Measurements from ENCODE around the gene SORD. TPM values are rescaled to one million over a fixed set of nuclear protein-coding genes. Genes with fewer than 3 reads are reported as not detected.
"Not testable (repeated sequence)": the region's sequence is repeated elsewhere in the genome, so short reads cannot be mapped to it uniquely, and the experiment has no call there.

Gene SORD
- total RNA-seq, 1 experiment from 2014 or later = 53.6 TPM

DNA sequence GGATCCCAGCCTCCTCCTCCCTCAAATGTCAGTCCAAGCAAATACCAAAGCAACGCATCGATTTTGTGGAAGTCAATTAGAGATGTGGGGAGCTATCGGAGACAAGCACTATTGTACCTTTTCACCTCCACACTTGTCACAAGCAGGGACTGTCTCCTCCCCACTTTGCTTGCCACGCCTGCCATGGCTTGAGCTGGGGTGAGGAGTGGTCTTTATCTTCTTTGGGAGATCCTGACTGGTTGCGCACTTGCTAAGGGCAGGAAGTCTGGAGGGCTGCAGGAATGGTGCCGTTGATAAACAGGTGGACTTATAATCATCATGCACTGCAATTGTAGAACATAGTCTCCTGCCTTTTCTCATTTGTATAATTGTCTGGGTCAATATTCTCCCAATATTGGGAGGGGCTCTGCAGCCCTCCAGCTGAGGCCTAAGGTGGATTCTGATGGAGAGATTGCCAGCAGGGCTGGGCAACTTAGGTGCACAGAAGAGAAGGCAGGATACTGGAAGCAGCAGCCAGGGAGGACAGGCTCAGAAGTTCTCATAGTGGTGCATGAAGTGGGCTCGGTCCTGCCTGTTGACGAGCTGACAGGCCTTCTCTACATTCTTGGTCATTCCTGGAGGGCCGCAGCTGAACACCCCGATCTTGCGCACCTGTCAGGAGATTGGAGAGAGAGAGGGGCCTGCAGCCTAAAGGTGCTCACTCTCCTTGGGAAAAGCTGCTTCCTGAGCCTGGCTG is 70.8 kb downstream of the SORD start:
- DNase-seq (ENCODE audit: low read depth) = no peak

DNA sequence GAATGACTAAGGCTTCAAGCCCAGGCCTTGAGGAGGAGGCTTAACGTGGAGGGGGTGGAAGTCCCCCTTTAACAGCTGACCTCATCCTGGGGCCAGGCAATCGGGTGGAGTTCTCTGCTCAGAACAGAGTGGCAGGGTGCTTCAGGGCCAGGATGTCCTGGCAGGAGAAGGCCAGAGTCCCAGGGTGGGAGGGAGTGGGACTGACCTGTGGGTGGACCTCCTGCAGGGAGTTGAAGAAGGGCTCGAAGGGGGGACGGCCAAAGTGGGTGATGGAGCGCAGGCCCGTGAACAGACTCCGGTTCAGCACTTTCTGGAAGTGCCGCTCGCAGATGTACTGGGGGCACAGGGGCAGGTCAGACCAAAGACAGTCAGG is 71.3 kb downstream of the SORD start:
- DNase-seq (ENCODE audit: low read depth) = no peak

DNA sequence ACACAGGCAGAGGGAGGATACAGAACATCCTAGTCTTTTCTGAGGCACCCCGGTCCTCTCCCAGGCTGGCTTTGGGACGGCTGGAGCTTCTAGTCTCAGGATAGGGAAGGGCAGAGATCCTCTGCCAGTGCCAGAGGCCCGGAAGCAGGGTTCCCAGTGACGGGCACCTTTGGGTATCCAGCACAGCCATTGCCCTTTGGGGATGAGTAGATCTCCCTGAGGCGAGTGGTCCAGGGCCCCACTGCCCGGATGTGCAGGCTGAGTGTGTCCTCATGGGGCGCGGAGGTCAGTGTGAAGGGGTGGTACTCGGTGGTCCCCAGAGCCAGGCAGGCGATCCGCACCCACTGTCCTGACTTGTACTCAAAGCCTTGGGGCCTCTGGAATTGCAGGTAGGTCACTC is 72.7 kb downstream of the SORD start:
- DNase-seq (ENCODE audit: low read depth) = no peak

DNA sequence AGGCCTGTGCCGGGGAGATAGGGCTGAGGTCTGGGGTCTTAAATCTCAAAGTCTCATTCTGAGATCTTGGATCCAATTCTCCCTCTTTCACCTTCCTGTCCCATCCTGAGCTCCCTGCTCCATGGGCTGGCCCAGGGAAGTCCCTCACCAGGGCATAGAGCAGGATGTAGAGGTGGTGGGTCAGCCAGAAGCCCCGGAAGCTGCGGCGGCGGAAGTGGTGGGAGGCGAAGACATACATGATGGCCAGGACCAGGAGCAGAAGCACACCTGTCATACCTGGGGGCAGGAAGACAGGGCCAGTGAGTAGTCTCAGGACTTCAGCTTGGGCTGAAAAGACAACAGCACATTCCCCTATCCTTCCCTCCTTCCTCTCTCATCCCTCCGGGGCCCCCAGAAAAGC is 74.5 kb downstream of the SORD start:
- no peak for DNase-seq (ENCODE audit: low read depth)

DNA sequence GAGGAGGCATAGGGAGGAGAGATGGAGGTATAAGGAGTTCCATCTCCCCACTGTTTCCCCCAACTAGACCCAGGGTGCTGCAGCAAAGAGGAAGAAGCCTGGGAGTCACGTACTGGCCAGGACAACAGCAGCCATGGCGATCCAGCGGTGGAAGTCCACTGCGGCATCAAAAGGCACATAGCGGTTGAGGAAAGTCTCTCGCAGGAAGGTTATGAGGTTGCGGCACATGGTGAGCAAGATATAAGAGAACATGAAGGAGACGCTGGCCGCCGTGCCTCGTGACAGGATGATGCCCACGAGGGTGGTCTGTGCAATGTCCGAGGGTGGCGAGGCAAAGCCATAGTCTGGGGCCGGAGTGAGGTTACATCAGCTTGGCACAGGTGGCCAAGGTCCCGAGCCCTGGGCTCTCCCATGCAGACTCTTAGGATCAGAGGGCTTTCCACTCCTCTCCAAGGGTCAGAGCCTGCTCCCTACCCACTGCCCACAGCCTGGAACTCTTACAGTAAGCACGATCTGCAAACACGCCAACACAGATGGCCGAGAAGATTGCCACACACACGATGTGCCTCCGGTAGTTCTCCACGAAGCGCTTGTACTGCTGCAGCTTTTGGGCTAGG is 76.7 kb downstream of the SORD start:
- DNase-seq (ENCODE audit: low read depth) = no peak

DNA sequence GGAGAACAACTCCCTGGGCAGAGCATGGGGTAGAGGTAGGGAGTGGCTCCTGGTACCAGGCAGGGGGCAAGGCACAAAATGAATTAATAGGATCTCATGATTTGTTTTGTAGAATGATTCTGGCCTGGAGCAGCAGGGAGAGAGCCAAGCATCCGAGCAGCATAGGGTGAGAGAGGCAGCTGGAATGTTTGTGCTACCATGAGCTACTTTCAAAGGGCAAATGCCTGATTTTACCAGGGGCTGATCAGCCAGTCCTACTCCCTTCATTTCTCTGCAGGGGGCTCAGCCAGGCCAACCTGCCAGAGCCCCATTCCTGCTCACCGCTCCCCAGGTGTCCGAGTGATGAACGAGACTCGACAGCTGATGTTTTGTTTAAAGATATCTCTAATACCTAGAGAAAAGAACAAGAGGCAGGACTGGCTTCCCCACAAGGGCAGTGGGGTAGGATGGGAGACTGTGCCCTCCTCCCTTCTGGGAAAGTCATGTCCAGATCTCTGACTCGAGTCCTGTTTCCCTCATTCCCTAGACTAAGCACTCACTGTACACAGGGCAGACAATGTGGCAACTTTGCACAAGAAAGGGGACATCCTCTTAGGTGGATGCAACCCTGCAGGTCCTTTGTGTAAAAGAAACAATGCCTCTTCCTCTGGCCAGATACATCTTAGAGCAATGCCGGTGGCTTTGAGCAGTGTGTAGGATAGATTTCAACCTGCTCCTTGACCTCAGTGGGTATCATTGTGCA is 78.1 kb downstream of the SORD start:
- no peak for DNase-seq (ENCODE audit: low read depth)

DNA sequence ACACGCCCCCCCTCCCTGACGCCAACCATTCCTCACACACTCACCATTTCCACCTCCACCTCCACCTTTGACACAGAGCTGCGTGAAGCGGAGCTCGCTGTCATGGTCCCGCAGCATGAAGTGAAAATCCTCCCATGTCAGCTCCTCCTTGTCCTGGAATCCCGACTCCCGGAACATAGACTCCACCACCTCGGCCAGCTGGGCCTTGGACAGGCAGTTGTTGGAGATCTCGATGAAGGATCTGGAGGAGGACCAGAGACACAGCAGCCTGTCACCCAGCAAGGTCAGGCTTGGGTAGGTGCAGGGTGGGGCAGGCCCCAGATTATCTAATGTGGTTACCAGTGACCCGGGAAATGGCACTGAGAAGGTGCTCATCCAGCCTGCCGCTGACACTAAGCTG is 78.8 kb downstream of the SORD start:
- DNase-seq (ENCODE audit: low read depth) = no peak

DNA sequence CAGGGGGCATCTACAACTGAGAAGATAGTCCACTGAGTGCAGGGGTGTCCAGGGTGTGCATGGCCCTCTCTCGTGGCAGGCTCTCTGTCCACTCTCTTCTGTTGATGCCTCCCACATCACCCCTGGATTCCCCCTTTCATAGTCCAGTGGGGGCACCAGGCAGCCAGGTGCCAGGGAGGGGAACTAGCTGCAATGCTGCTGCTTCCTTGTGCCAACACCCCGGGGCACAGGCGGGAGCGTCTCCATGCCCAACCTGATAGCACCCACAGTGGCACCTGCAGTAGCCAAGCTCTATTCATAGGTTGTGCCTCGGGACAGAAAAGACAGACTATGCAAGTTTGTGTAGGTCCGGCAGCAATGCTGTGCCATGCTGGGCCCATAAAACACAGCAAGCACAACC is 79.2 kb downstream of the SORD start:
- no peak for DNase-seq (ENCODE audit: low read depth)

DNA sequence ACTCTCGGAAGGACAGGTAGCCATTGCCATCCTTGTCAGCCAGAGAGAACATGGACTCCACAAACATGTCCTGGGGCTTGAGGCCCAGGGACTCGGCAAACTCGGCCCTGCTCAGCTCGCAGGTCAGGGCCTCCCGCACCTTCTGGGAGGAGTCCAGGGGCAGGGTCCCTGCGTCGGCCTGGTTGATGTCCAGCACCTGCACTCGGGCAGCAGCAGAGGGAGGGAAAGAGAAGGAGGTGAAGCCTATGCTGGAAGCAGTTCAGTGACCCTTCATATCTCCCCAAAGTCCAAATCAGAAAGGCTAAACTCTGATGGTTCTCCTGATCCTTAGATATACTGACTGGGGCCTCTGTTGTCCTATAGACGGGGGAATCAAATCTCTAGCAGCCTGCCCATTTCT is 81.2 kb downstream of the SORD start:
- DNase-seq (ENCODE audit: low read depth) = not testable (repeated sequence)

DNA sequence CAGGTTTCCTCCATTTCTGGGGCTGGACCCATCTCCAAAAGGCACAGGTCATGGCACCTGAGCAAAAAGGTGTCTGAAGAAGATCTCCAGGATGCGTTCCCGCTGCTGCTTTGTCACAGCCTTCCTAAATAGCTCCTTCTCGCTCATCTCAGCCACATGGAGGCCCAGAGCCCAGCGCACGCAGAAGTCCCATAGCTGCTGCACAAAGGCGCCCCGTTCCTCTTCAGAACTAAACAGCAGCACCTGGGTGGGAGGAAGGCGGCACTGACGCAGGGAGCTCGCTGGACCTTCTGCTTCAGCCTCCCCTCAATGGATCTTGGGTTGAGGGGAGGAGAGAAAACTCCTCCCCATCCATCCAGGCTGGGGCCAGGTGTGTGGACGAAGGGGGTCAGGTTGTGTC is 82.6 kb downstream of the SORD start:
- DNase-seq (ENCODE audit: low read depth) = no peak

DNA sequence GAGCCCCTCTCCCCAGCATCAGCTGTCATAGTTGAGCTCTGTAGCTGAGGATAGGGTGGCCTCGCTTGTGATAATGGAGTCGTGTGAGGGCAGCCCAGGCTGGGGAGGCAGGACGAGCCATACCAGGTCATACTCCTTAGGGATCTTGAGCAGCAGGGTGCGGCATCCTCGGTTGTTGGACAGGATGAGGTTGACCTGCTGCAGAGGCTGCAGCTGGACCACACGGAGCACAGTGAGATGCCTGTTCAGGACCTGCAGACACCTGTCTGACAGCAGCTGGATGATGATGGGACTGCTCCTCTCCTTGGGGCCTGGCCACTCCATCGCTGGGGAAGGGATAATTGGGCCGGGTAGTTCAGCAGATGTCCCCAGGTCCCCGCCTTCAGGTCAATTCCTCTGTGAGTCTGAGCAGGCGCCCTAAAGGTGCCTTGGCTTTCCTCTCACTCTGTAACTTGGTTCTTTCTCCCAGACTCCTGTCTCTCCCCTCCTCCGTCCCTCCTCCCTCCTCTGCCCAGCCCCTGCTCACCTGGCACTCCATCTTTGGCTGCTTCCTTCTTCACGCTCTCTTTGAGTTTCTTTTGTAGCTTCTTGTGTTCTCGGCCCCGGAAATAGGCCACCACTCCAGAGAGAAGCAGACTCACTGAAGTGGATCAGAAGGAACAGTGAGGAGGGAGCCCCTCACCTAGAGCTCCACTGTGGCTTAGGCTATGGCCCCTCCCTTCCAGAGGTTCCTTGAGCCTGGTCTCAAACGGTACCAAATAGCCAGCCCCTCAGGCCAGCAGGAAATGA is 83.2 kb downstream of the SORD start:
- no peak for DNase-seq (ENCODE audit: low read depth)

DNA sequence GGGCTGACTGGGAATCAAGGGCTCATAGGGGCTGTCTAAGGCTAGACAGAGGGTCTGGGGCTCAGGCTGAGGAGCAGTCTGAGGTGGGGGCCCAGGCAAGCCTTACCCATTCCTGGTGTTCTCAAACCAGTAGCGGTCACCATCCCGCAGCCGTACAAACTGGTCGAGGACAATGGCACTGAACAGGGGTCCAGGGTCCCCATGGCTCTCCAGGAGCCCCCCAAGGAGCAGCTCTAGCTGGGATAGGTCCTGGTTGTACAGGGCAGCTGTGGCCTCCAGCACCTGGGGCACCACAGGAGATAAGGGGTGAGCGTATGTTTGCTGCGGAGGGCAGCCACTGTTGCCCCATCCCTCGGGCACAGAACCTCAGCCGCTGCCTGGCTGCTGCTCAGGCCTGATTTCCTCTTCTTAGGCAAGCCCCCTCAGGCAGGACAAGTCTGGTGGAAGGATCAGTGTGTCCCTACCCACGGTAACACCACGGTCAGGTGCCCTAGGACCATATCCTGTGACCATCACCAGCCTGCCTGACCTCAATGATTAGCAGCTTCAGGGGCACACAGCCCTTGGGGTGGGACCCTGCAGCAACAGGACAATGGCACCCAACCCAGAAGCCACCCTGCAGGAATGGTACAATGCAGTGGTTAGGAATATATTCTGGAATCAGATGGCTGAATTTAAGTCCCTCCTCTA is 85.1 kb downstream of the SORD start:
- no peak for DNase-seq (ENCODE audit: low read depth)

DNA sequence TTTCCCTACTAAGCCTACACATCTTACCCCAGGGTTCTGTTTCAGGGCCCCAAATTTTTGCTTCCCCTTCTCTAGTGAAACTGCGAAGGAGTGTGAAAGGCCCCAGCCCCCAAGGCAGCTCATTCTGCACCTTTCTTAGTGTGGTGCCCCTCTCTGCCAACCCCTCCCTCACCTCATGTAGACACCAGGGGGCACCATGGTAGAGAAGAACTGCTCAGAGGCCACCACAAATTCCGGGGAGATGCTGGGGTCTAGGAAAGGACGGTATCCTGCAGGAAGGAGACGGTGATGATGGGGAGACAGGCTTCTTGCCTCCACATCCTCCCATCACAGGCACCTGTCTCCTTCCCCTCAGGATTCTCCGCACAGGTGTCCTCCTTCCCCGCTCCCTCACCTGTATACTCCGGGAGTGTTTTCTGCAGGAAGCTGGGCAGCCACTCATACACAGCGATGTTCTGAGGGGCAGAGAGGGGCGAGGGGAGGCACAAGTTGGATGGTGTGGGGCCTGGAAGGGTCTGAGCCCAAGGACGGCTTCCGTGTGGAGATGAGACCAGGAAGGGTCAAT is 87.3 kb downstream of the SORD start:
- no peak for DNase-seq (ENCODE audit: low read depth)

DNA sequence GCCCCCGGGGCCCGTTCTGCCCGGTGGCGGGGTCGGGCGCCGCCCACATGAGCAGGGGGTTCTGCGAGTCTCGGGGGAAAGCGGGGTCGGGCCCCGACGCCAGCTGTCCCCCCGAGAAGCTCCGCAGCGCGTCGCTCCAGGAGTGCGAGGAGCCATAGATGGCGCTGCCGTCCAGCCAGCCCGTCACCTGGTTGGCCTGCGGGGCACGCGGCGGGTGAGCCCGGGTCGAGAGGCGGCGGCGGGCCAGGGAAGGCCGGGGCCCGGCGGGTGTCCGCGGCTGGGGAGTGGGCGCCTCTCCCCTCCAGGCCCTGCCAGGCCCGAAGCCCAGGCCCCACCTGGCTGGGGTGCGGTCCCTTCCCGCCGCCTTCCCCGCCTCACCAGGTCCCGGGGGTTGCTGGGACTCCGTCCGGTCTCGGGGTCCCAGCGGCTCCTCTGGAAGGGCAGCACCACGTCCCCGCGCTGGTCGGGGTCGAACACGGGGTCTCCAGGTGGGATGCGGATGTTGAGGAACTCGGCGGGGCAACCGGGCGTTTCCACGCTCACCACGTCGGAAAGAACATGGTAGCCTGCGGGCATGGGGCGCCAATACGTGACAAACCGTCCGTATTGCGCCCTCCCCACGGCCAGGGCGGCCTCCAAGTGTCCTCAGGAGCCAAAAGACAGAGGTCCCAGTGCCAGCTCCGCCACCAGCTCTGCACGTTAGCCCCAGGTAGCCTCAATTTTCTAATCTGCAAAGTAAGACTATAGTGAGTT is 88.6 kb downstream of the SORD start:
- DNase-seq (ENCODE audit: low read depth) = no peak

DNA sequence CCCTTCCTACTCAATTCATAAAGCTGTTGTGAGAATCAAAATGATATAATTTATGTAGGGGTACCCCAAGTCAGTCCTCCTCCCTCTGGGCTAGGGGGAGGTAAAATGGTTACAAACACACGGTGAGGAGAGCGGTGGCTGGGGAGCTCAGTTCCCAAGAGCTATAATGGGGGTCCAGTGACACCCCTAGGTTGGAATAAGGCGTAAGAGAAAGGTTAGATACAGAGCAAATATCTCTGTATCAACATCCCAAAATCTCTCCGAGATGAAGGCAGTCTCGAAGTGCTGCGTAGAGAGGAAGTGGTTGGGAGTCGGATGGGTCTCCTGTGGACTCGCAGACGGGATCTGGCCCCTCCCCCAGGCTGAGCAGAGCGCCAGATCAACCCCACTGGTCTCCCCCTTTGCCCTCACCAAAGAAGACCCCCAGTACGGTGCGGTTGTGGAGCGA is 89.2 kb downstream of the SORD start:
- no peak for DNase-seq (ENCODE audit: low read depth)

DNA sequence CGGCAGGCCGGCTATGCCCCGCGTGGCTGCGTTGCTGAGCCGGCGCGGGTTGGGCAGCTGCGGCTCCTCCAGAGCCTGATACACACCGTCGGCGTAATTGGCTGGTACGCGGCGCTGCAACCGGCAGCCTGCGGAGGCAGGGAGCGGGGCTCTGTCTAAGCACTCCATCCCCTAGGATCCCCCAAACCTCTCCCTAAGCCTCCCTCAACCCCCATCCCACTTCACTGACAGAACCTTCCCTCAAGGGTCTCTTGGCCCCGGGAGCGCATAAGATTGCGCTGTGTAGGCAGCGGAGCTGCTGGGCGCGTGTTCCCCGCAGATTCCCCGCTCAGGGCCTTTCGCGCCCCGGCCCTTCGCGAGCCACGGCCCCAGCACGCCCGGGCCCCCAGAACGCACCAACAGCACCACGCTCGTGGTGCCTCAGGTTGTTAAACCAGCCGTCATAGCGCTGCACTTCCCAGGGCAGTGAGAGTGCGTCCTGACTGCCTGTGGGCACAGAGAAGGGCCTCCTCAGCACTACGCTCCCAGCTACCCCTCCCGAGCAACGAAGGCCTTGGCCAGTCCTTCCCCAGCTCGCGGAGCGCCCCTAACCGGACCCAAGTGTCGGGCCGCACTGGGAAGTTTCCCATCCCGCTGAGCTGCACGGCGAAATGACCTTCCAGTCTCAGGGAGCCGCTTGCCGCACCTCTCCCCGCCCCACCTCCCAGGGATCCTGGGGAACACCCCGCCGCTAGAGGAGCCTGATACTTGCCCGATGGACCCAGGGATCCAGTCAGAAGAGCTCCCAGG is 89.8 kb downstream of the SORD start:
- no peak for DNase-seq (ENCODE audit: low read depth)

DNA sequence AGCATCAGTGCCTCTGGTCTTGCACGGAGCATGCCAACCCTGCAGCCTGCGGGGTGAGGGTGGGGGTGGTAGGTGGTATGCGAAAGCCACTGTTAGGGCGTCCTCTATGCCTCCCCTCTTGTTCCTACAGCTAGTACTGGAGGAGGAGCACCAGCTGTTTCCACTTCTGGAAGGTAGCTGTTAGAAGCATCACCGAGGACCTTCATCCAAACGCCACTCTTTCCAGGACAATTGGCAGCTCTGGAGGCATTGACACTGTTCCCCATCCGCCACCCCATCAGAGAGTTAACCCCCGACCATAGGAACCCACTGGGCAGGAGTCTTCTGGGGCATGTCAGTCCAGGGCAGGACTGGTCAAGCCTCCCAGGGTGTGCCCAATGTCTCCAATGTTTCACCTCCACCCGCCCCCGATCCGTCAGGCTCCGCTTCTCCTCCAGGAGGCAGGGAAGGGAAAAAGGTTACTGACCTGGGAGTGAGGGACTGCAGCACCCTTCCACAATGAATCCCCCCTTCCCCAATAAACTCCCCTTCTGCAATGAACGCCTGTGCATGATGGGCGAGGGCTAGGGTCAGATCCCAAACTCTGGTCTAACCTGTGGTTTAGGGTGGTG is 90.5 kb downstream of the SORD start:
- no peak for DNase-seq (ENCODE audit: low read depth)

DNA sequence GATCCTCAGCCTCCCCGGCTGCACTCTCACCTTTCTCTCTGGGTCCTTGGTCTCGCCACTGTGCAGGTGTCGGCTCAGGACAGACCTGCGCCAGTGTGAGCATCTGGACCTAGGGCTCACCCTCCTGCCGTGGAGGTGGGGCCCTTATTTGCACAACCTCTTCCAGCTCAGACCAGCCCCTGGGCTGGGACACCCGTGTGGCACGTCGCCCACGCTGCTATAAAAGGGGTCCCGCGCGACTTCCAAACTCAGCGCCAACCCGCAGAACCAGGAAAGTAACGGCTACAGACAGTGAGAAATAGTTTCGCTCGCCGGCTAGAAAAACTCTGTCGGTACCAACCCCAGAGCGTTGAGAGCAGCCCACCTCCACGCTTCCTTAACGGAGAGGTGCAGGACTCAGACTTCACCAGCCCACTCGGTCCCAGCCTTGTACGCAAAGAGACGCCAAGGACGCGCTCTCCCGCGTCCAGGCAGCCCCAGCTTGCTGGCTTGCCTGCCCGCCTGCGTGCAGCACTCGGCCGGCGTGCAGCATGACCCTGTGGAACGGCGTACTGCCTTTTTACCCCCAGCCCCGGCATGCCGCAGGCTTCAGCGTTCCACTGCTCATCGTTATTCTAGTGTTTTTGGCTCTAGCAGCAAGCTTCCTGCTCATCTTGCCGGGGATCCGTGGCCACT is 91.2 kb downstream of the SORD start, which contains the start of the genes DUOX2 and DUOXA2:
Gene DUOX2 (minus strand): TSS at position 97 of the 675 bp plus-strand sequence. CDS start 761 bp downstream, outside the sequence.
Gene DUOXA2 (plus strand): TSS at position 251 of the 675 bp plus-strand sequence. CDS start 280 bp downstream, at position 531.
- no peak for DNase-seq (ENCODE audit: low read depth)
